Measurements from ENCODE around the gene IGF2R.

The IGF2R gene

GRCh38 chr6:159943968-159944598, 24.8 kb upstream of the IGF2R start:
- DNase-seq (ENCODE audit: extremely low read depth, low read depth) = no peak
- TF ChIP-seq CTCF (IDR thresholded peaks at IDR 0.05; ENCODE audit: low read depth, low read length) = no peak

GRCh38 chr6:159945801-159946392, 23.0 kb upstream of the IGF2R start:
- DNase-seq (ENCODE audit: extremely low read depth, low read depth) = no peak
- TF ChIP-seq CTCF (IDR thresholded peaks at IDR 0.05; ENCODE audit: low read depth, low read length) = no peak

DNA sequence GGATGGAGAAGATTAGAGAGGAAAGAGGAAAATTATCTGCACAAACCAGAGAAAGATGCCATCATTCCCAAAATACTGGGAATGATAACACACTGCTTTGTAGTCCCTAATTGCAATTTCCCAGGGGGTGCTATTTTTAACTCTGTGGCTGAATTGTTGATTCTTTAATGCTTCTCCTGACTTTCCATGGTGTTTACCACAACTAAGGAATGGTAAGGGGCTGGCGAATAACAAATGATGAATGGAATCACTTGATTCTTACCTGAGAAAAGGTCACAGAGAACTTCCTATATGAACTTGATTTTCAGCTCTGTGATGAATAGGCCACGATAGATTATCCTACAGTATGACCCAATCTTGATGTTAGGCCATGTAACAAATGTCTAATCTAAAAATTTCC, 22.0 kb upstream of the IGF2R start:
- TF ChIP-seq CTCF (IDR thresholded peaks at IDR 0.05; ENCODE audit: low read depth, low read length) = no peak
- DNase-seq (ENCODE audit: extremely low read depth, low read depth) = no peak

- no peak for DNase-seq (ENCODE audit: extremely low read depth, low read depth)
- no peak for TF ChIP-seq CTCF (IDR thresholded peaks at IDR 0.05; ENCODE audit: low read depth, low read length)
These were observed 20.7 kb upstream of the IGF2R start for GRCh38 chr6:159948199-159948598.

GRCh38 chr6:159951772-159952171, 17.1 kb upstream of the IGF2R start:
- TF ChIP-seq CTCF (IDR thresholded peaks at IDR 0.05; ENCODE audit: low read depth, low read length) = no peak
- DNase-seq (ENCODE audit: extremely low read depth, low read depth) = no peak

GRCh38 chr6:159952289-159953005, 16.4 kb upstream of the IGF2R start:
- no peak for TF ChIP-seq CTCF (IDR thresholded peaks at IDR 0.05; ENCODE audit: low read depth, low read length)
- no peak for DNase-seq (ENCODE audit: extremely low read depth, low read depth)

DNA sequence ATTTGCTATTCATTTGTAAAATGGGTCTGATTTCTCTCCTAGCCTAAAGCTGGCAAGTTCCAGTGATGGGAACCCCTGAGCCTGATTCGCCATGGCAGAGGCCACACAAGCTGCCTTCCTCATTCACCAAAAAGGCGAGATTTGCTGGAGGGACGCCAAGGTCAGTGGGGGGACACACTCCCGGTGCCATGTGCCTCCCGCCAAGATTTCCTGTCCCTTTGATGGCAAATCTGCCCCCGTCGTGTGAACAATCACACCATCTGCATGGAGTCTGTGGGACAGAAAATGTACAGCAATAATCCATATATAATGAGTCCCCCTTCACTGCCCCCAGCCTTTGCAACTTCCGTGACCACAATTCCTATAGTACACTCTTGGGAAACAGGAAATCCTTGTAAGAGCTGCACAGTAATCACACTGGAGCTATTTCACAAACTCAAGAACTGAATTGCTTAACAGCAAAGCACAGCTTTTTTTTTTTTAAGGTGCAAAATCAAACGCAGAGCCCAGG, 15.7 kb upstream of the IGF2R start:
- no peak for DNase-seq (ENCODE audit: extremely low read depth, low read depth)
- TF ChIP-seq CTCF (IDR thresholded peaks at IDR 0.05; ENCODE audit: low read depth, low read length) = no peak

Measured in AG09319 (cell line).